Nephron (organoid): Measurements from ENCODE around the gene GDPD5.
A peak's percentile ranks its signal among the peaks of the same experiment; 100 is the strongest.

Experiments
- H3K27ac Mint-ChIP-seq, 3 experiments: 2 replicates each; pipeline ENCODE4 v1.8.0; 2020; ENCODE audit warnings: mixed read lengths in 3 of 3, mild to moderate bottlenecking in 2 of 3, moderate library complexity in 1 of 3
- H3K27me3 Mint-ChIP-seq: 2 replicates; pipeline ENCODE4 v1.8.0; 2021; ENCODE audit warnings: low read depth, mild to moderate bottlenecking, moderate library complexity, mixed read lengths
- H3K36me3 Mint-ChIP-seq: 2 replicates; pipeline ENCODE4 v1.8.0; 2020; ENCODE audit warnings: low read depth, mixed read lengths
- H3K4me1 Mint-ChIP-seq: 2 replicates; pipeline ENCODE4 v1.8.0; 2020; ENCODE audit warnings: mixed read lengths
- H3K4me3 Mint-ChIP-seq, 3 experiments: 2 replicates each; pipeline ENCODE4 v1.8.0; 2020; ENCODE audit warnings: mild to moderate bottlenecking in 3 of 3, mixed read lengths in 3 of 3, moderate library complexity in 2 of 3
- H3K9me3 Mint-ChIP-seq: 2 replicates; pipeline ENCODE4 v1.8.0; 2020; ENCODE audit warnings: mixed read lengths
- CTCF ChIP-seq, 3 experiments: fragments of 200-600 bp; sonication (generic); IDR thresholded peaks; one replicate each; pipeline ENCODE4 v1.5.0; 2021; ENCODE audit warnings: antibody characterized with exemption in 3 of 3; ENCODE audit not compliant: unreplicated experiment in 3 of 3

Gene GDPD5

GRCh38 chr11:75435571-75435925 lies 90.2 kb downstream of the GDPD5 start:
- Mint-ChIP-seq H3K36me3 (peaks cover 2% of the 10 kb centered on the region), H3K27me3 (peaks cover 51% of the 10 kb centered on the region)
- no peak for TF ChIP-seq CTCF (IDR thresholded peaks at IDR 0.05; ENCODE audit: unreplicated experiment in 3 of 3)

GRCh38 chr11:75434886-75435570 lies 90.7 kb downstream of the GDPD5 start:
- Mint-ChIP-seq H3K36me3 (peaks cover 3% of the 10 kb centered on the region), H3K4me1 (peaks cover 9% of the 10 kb centered on the region), H3K27me3 (peaks cover 54% of the 10 kb centered on the region), H3K4me3 (no peak overlapping the region), H3K27ac (no peak overlapping the region), H3K9me3 (peaks cover 2% of the 10 kb centered on the region)
- TF ChIP-seq CTCF (IDR thresholded peaks at IDR 0.05; ENCODE audit: unreplicated experiment in 3 of 3), result no peak

More at GRCh38 chr11:75435571-75435925, 90.2 kb downstream of the GDPD5 start:
- H3K9me3 Mint-ChIP-seq, result peaks cover 2% of the 10 kb centered on the region
- peaks cover 8% of the 10 kb centered on the region for H3K4me1 Mint-ChIP-seq
- no peak overlapping the region for H3K4me3 Mint-ChIP-seq
- H3K27ac Mint-ChIP-seq, result no peak overlapping the region

- Mint-ChIP-seq H3K27me3 (peaks cover 59% of the 10 kb centered on the region), H3K9me3 (peaks cover 7% of the 10 kb centered on the region), H3K27ac (no peak overlapping the region), H3K36me3 (peaks cover 7% of the 10 kb centered on the region), H3K4me1 (peaks cover 13% of the 10 kb centered on the region), H3K4me3 (no peak overlapping the region)
- no peak for TF ChIP-seq CTCF (IDR thresholded peaks at IDR 0.05; ENCODE audit: unreplicated experiment in 3 of 3)
These were observed 91.7 kb downstream of the GDPD5 start for GRCh38 chr11:75434051-75434450.

- Mint-ChIP-seq H3K36me3 (peaks cover 13% of the 10 kb centered on the region), H3K27me3 (peaks cover 62% of the 10 kb centered on the region), H3K9me3 (peaks cover 11% of the 10 kb centered on the region), H3K4me3 (peak overlapping the region in 1 of 3 experiments; percentile 51), H3K4me1 (peaks cover 13% of the 10 kb centered on the region), H3K27ac (no peak overlapping the region)
- no peak for TF ChIP-seq CTCF (IDR thresholded peaks at IDR 0.05; ENCODE audit: unreplicated experiment in 3 of 3)
These were observed 92.3 kb downstream of the GDPD5 start for GRCh38 chr11:75433443-75433842.

- Mint-ChIP-seq H3K4me3 (peak within 1 kb of the TSS; percentile 51 to 72 (median 64)), H3K27me3 (peaks cover 67% of the 10 kb centered on the region), H3K27ac (no peak within 1 kb of the TSS), H3K36me3 (peaks cover 13% of the 10 kb centered on the region), H3K9me3 (peaks cover 11% of the 10 kb centered on the region), H3K4me1 (peaks cover 13% of the 10 kb centered on the region)
- no peak for TF ChIP-seq CTCF (IDR thresholded peaks at IDR 0.05; ENCODE audit: unreplicated experiment in 3 of 3)
These were observed 92.8 kb downstream of the GDPD5 start, which contains the start of gene KLHL35 for GRCh38 chr11:75432911-75433321. TSS of gene KLHL35 (minus strand) at chr11:75433203. CDS start at chr11:75430629, 2,574 bp downstream.
